Activated naive CD8-positive, alpha-beta T cell (primary cell): ENCODE results near the gene BCL11A.

Experiments used
- H3K27ac Mint-ChIP-seq: one replicate; pipeline ENCODE4 v1.8.0; 2021; ENCODE audit warnings: mixed read lengths
- H3K27me3 Mint-ChIP-seq: one replicate; pipeline ENCODE4 v1.8.0; 2021; ENCODE audit warnings: mixed read lengths
- H3K36me3 Mint-ChIP-seq: one replicate; pipeline ENCODE4 v1.8.0; 2021; ENCODE audit warnings: mixed read lengths
- H3K4me1 Mint-ChIP-seq: one replicate; pipeline ENCODE4 v1.8.0; 2021; ENCODE audit warnings: low read depth, mixed read lengths
- H3K4me3 Mint-ChIP-seq: one replicate; pipeline ENCODE4 v1.8.0; 2021; ENCODE audit warnings: mild to moderate bottlenecking, mixed read lengths
- H3K9me3 Mint-ChIP-seq: one replicate; pipeline ENCODE4 v1.8.0; 2021; ENCODE audit warnings: low read depth, mixed read lengths

Gene BCL11A

GRCh38 chr2:60453301-60453700 lies 100.2 kb downstream of the BCL11A start:
- Mint-ChIP-seq H3K27ac (no peak overlapping the region), H3K9me3 (no peaks in the 10 kb centered on the region), H3K36me3 (no peaks in the 10 kb centered on the region), H3K4me1 (no peaks in the 10 kb centered on the region), H3K4me3 (no peak overlapping the region), H3K27me3 (no peaks in the 10 kb centered on the region)

GRCh38 chr2:60450488-60450887 lies 103.0 kb downstream of the BCL11A start:
- no peak overlapping the region for H3K4me3 Mint-ChIP-seq
- H3K4me1 Mint-ChIP-seq: no peaks in the 10 kb centered on the region
- no peaks in the 10 kb centered on the region for H3K9me3 Mint-ChIP-seq
- H3K36me3 Mint-ChIP-seq: no peaks in the 10 kb centered on the region
- no peak overlapping the region for H3K27ac Mint-ChIP-seq
- H3K27me3 Mint-ChIP-seq: no peaks in the 10 kb centered on the region

GRCh38 chr2:60447943-60448342 lies 105.5 kb downstream of the BCL11A start:
- Mint-ChIP-seq H3K27ac (no peak overlapping the region), H3K4me3 (no peak overlapping the region), H3K4me1 (no peaks in the 10 kb centered on the region)

GRCh38 chr2:60446413-60447267 lies 106.8 kb downstream of the BCL11A start:
- H3K36me3 Mint-ChIP-seq: no peaks in the 10 kb centered on the region
- H3K27ac Mint-ChIP-seq: no peak overlapping the region
- H3K9me3 Mint-ChIP-seq: no peaks in the 10 kb centered on the region
- no peak overlapping the region for H3K4me3 Mint-ChIP-seq
- H3K4me1 Mint-ChIP-seq: no peaks in the 10 kb centered on the region
- no peaks in the 10 kb centered on the region for H3K27me3 Mint-ChIP-seq

More at GRCh38 chr2:60447943-60448342, 105.5 kb downstream of the BCL11A start:
- Mint-ChIP-seq H3K36me3 (no peaks in the 10 kb centered on the region), H3K27me3 (no peaks in the 10 kb centered on the region), H3K9me3 (no peaks in the 10 kb centered on the region)

- no peaks in the 10 kb centered on the region for H3K4me1 Mint-ChIP-seq
- H3K27me3 Mint-ChIP-seq: no peaks in the 10 kb centered on the region
- no peak overlapping the region for H3K4me3 Mint-ChIP-seq
- H3K36me3 Mint-ChIP-seq: no peaks in the 10 kb centered on the region
- no peaks in the 10 kb centered on the region for H3K9me3 Mint-ChIP-seq
- H3K27ac Mint-ChIP-seq: no peak overlapping the region
These were observed 107.7 kb downstream of the BCL11A start for GRCh38 chr2:60445684-60446179.

GRCh38 chr2:60442608-60443007 lies 110.8 kb downstream of the BCL11A start:
- no peak overlapping the region for H3K4me3 Mint-ChIP-seq
- no peaks in the 10 kb centered on the region for H3K27me3 Mint-ChIP-seq
- H3K36me3 Mint-ChIP-seq: no peaks in the 10 kb centered on the region
- H3K27ac Mint-ChIP-seq: no peak overlapping the region
- H3K4me1 Mint-ChIP-seq: no peaks in the 10 kb centered on the region
- H3K9me3 Mint-ChIP-seq: no peaks in the 10 kb centered on the region

- Mint-ChIP-seq H3K27ac (no peak overlapping the region), H3K4me1 (no peaks in the 10 kb centered on the region), H3K9me3 (no peaks in the 10 kb centered on the region), H3K36me3 (no peaks in the 10 kb centered on the region), H3K27me3 (no peaks in the 10 kb centered on the region), H3K4me3 (no peak overlapping the region)
These were observed 111.7 kb downstream of the BCL11A start for GRCh38 chr2:60441800-60442199.

- no peaks in the 10 kb centered on the region for H3K9me3 Mint-ChIP-seq
- H3K4me3 Mint-ChIP-seq: no peak overlapping the region
- no peaks in the 10 kb centered on the region for H3K36me3 Mint-ChIP-seq
- H3K27ac Mint-ChIP-seq: no peak overlapping the region
- no peaks in the 10 kb centered on the region for H3K4me1 Mint-ChIP-seq
- no peaks in the 10 kb centered on the region for H3K27me3 Mint-ChIP-seq
These were observed 112.7 kb downstream of the BCL11A start for GRCh38 chr2:60440767-60441163.

- H3K27me3 Mint-ChIP-seq: no peaks in the 10 kb centered on the region
- H3K4me1 Mint-ChIP-seq: no peaks in the 10 kb centered on the region
- no peak overlapping the region for H3K4me3 Mint-ChIP-seq
- H3K9me3 Mint-ChIP-seq: no peaks in the 10 kb centered on the region
- no peaks in the 10 kb centered on the region for H3K36me3 Mint-ChIP-seq
- no peak overlapping the region for H3K27ac Mint-ChIP-seq
These were observed 113.2 kb downstream of the BCL11A start for GRCh38 chr2:60440079-60440766.

- Mint-ChIP-seq H3K36me3 (no peaks in the 10 kb centered on the region), H3K4me1 (no peaks in the 10 kb centered on the region), H3K4me3 (no peak overlapping the region), H3K27ac (no peak overlapping the region), H3K27me3 (no peaks in the 10 kb centered on the region), H3K9me3 (no peaks in the 10 kb centered on the region)
These were observed 114.1 kb downstream of the BCL11A start for GRCh38 chr2:60439219-60439974.

GRCh38 chr2:60438653-60439052 lies 114.8 kb downstream of the BCL11A start:
- H3K36me3 Mint-ChIP-seq: no peaks in the 10 kb centered on the region
- H3K4me3 Mint-ChIP-seq: no peak overlapping the region
- H3K27me3 Mint-ChIP-seq: no peaks in the 10 kb centered on the region
- no peak overlapping the region for H3K27ac Mint-ChIP-seq
- no peaks in the 10 kb centered on the region for H3K4me1 Mint-ChIP-seq
- no peaks in the 10 kb centered on the region for H3K9me3 Mint-ChIP-seq

- Mint-ChIP-seq H3K4me3 (no peak overlapping the region), H3K9me3 (no peaks in the 10 kb centered on the region), H3K27ac (no peak overlapping the region), H3K4me1 (no peaks in the 10 kb centered on the region), H3K27me3 (no peaks in the 10 kb centered on the region), H3K36me3 (no peaks in the 10 kb centered on the region)
These were observed 115.3 kb downstream of the BCL11A start for GRCh38 chr2:60438131-60438530.

GRCh38 chr2:60437080-60437696 lies 116.3 kb downstream of the BCL11A start:
- H3K36me3 Mint-ChIP-seq: no peaks in the 10 kb centered on the region

GRCh38 chr2:60433018-60433596 lies 120.3 kb downstream of the BCL11A start:
- no peaks in the 10 kb centered on the region for H3K27me3 Mint-ChIP-seq

More at GRCh38 chr2:60437080-60437696, 116.3 kb downstream of the BCL11A start:
- Mint-ChIP-seq H3K4me3 (no peak overlapping the region), H3K27ac (no peak overlapping the region), H3K9me3 (no peaks in the 10 kb centered on the region), H3K4me1 (no peaks in the 10 kb centered on the region), H3K27me3 (no peaks in the 10 kb centered on the region)

More at GRCh38 chr2:60433018-60433596, 120.3 kb downstream of the BCL11A start:
- H3K27ac Mint-ChIP-seq: no peak overlapping the region
- H3K4me3 Mint-ChIP-seq: no peak overlapping the region
- H3K4me1 Mint-ChIP-seq: no peaks in the 10 kb centered on the region
- no peaks in the 10 kb centered on the region for H3K9me3 Mint-ChIP-seq
- no peaks in the 10 kb centered on the region for H3K36me3 Mint-ChIP-seq
